Left ventricle myocardium inferior (tissue), 1 donor: Measurements from ENCODE around the gene EXOC1. TPM values are rescaled to one million over a fixed set of nuclear protein-coding genes. Genes with fewer than 3 reads are reported as not detected.
"Not testable (repeated sequence)": the region's sequence is repeated elsewhere in the genome, so short reads cannot be mapped to it uniquely, and the experiment has no call there.

Experiments
- DNase-seq: peaks from one replicate; pipeline ENCODE4 v3.0.0-alpha.2; 2020
- H3K27ac ChIP-seq: fragments of 200-600 bp; replicated peaks from 2 replicates; pipeline ENCODE4 v1.8.0; 2021
- H3K27me3 ChIP-seq: fragments of 200-600 bp; 2 replicates; pipeline ENCODE4 v1.8.0; 2021; ENCODE audit warnings: low read depth
- H3K36me3 ChIP-seq: fragments of 200-600 bp; 2 replicates; pipeline ENCODE4 v1.8.0; 2021
- H3K4me1 ChIP-seq: fragments of 200-600 bp; 2 replicates; pipeline ENCODE4 v1.8.0; 2021
- H3K4me3 ChIP-seq: fragments of 200-600 bp; 2 replicates; pipeline ENCODE4 v1.8.0; 2021; ENCODE audit warnings: mild to moderate bottlenecking, moderate library complexity
- H3K9me3 ChIP-seq: fragments of 200-600 bp; replicated peaks from 2 replicates; pipeline ENCODE4 v1.8.0; 2021
- CTCF ChIP-seq: fragments of 200-600 bp; IDR thresholded peaks from 2 replicates; pipeline ENCODE4 v1.8.0; 2021; ENCODE audit warnings: antibody characterized with exemption, mild to moderate bottlenecking, borderline replicate concordance
- intact Hi-C: fragments of 100-400 bp; cut with micrococcal nuclease; formaldehyde crosslinking; loops from one replicate; pipeline ENCODE4 v1.11.0; 2022
- total RNA-seq: library from RNA; stranded (reverse); fragmentation: NEBNext Ultra II Directional; extraction: Animal tissue kit (Norgen Biotek cat#: 25700); gene quantifications from one replicate; pipeline ENCODE4 v1.2.1, GENCODE V29; 2021
- donor health status: DM: no; HTN: yes; CAD: no; lungs with severe emphysema.

Gene EXOC1
- total RNA-seq, 1 donor from 2014 or later = 20.3 TPM

- TF ChIP-seq CTCF = no peak
- H3K27ac ChIP-seq = no peak overlapping the region
- no peak overlapping the region for H3K4me3 ChIP-seq
- peaks cover 17% of the 10 kb centered on the region for H3K9me3 ChIP-seq
- no peaks in the 10 kb centered on the region for H3K4me1 ChIP-seq
- intact Hi-C loops = no loop called here
- no peaks in the 10 kb centered on the region for H3K36me3 ChIP-seq
- peaks cover 29% of the 10 kb centered on the region for H3K27me3 ChIP-seq
- DNase-seq = no peak
These were observed 14.5 kb upstream of the EXOC1 start for GRCh38 chr4:55838952-55839351.

GRCh38 chr4:55840956-55841355 is 12.5 kb upstream of the EXOC1 start:
- intact Hi-C loops = no loop called here

GRCh38 chr4:55841373-55842239 is 11.8 kb upstream of the EXOC1 start:
- DNase-seq, H3K36me3 ChIP-seq, H3K4me1 ChIP-seq, intact Hi-C loops, H3K4me3 ChIP-seq, H3K27ac ChIP-seq: not testable (repeated sequence)
- peaks cover 16% of the 10 kb centered on the region for H3K9me3 ChIP-seq
- peaks cover 24% of the 10 kb centered on the region for H3K27me3 ChIP-seq

More at GRCh38 chr4:55840956-55841355, 12.5 kb upstream of the EXOC1 start:
- no peak for DNase-seq
- Histone ChIP-seq H3K4me1 (no peaks in the 10 kb centered on the region), H3K36me3 (no peaks in the 10 kb centered on the region), H3K27me3 (peaks cover 24% of the 10 kb centered on the region), H3K9me3 (peaks cover 14% of the 10 kb centered on the region), H3K27ac (no peak overlapping the region), H3K4me3 (no peak overlapping the region)
- TF ChIP-seq CTCF = no peak

- H3K27me3 ChIP-seq = peaks cover 21% of the 10 kb centered on the region
- H3K27ac ChIP-seq, H3K36me3 ChIP-seq, H3K4me3 ChIP-seq, DNase-seq, intact Hi-C loops, H3K4me1 ChIP-seq: not testable (repeated sequence)
- peaks cover 16% of the 10 kb centered on the region for H3K9me3 ChIP-seq
These were observed 11.1 kb upstream of the EXOC1 start for GRCh38 chr4:55842312-55842711.

- Histone ChIP-seq H3K36me3 (no peaks in the 10 kb centered on the region), H3K9me3 (peaks cover 3% of the 10 kb centered on the region), H3K4me1 (peaks cover 19% of the 10 kb centered on the region), H3K4me3 (no peak overlapping the region), H3K27me3 (peaks cover 10% of the 10 kb centered on the region), H3K27ac (no peak overlapping the region)
- intact Hi-C loops = no loop called here
- no peak for DNase-seq
- TF ChIP-seq CTCF = no peak
These were observed 3.7 kb upstream of the EXOC1 start for GRCh38 chr4:55849724-55850123.

- TF ChIP-seq CTCF = no peak
- intact Hi-C loops = no loop called here
- H3K9me3 ChIP-seq = no peaks in the 10 kb centered on the region
- H3K27ac ChIP-seq = no peak overlapping the region
- H3K4me3 ChIP-seq = no peak overlapping the region
- no peaks in the 10 kb centered on the region for H3K36me3 ChIP-seq
- H3K4me1 ChIP-seq = peaks cover 34% of the 10 kb centered on the region
- no peak for DNase-seq
- H3K27me3 ChIP-seq = peaks cover 10% of the 10 kb centered on the region
These were observed 1.6 kb upstream of the EXOC1 start for GRCh38 chr4:55851885-55852284.
